Suprapubic skin (tissue), 4 donors: ENCODE data around the gene NCOA1.

Experiments
- CTCF ChIP-seq, 2 donors: fragments of 200-600 bp in 1 of 2; fragments of 450-650 bp in 1 of 2; sonication (generic) in 1 of 2; IDR thresholded peaks; one replicate each; pipeline ENCODE4 v1.5.1; 2016 to 2019; ENCODE audit warnings: antibody characterized with exemption in 2 of 2, mild to moderate bottlenecking in 1 of 2, moderate library complexity in 1 of 2
- POLR2A ChIP-seq, 2 donors: fragments of 450-650 bp; IDR thresholded peaks; one replicate each; pipeline ENCODE4 v1.6.1; 2017; ENCODE audit warnings: antibody characterized with exemption in 2 of 2, mild to moderate bottlenecking in 2 of 2, moderate library complexity in 2 of 2
- POLR2AphosphoS5 ChIP-seq, 3 donors: sonication (generic); formaldehyde crosslinking; IDR thresholded peaks; one replicate each; pipeline ENCODE4 v1.6.1; 2017; ENCODE audit warnings: antibody characterized with exemption in 3 of 3

- no peak for TF ChIP-seq CTCF (IDR thresholded peaks at IDR 0.05)
- TF ChIP-seq POLR2AphosphoS5 (IDR thresholded peaks at IDR 0.05) = no peak
- no peak for TF ChIP-seq POLR2A (IDR thresholded peaks at IDR 0.05)
Observed at GRCh38 chr2:24514820-24515219, 23.8 kb downstream of the NCOA1 start.
